PC-9 (cell line): Measurements from ENCODE around the gene OPHN1.
"Not testable (repeated sequence)": the region's sequence is repeated elsewhere in the genome, so short reads cannot be mapped to it uniquely, and the experiment has no call there.

Experiments used
- CTCF ChIP-seq: fragments of 200-600 bp; sonication (generic); conservative IDR thresholded peaks from 2 replicates; pipeline ENCODE4 v1.6.1; 2017; ENCODE audit warnings: mixed run types, antibody characterized with exemption, mild to moderate bottlenecking, moderate library complexity
- EZH2 ChIP-seq: fragments of 200-600 bp; sonication (generic); IDR thresholded peaks from 2 replicates; pipeline ENCODE4 v1.8.0; 2017; ENCODE audit warnings: antibody characterized with exemption, low read depth

- TF ChIP-seq CTCF, EZH2: not testable (repeated sequence)
These were observed 43.8 kb downstream of the OPHN1 start for GRCh38 chrX:68389419-68389960.
